ENCODE data around the gene RETSAT.
"Not testable (repeated sequence)": the region's sequence is repeated elsewhere in the genome, so short reads cannot be mapped to it uniquely, and the experiment has no call there.

RETSAT gene

GRCh38 chr2:85357736-85358135, 3.4 kb upstream of the RETSAT start:
- Mint-ChIP-seq H3K27me3 (no peaks in the 10 kb centered on the region), H3K4me1 (peaks cover 42% of the 10 kb centered on the region), H3K9me3 (no peaks in the 10 kb centered on the region), H3K36me3 (peaks cover 37% of the 10 kb centered on the region), H3K4me3 (no peak overlapping the region), H3K27ac (no peak overlapping the region)
- no peak for ATAC-seq

GRCh38 chr2:85356186-85356585, 1.9 kb upstream of the RETSAT start:
- Mint-ChIP-seq H3K4me1 (peaks cover 45% of the 10 kb centered on the region), H3K4me3 (no peak overlapping the region), H3K27me3 (no peaks in the 10 kb centered on the region), H3K27ac (no peak overlapping the region), H3K9me3 (no peaks in the 10 kb centered on the region), H3K36me3 (peaks cover 26% of the 10 kb centered on the region)
- ATAC-seq: no peak

GRCh38 chr2:85355521-85355920, 1.2 kb upstream of the RETSAT start:
- H3K9me3 Mint-ChIP-seq: no peaks in the 10 kb centered on the region
- peaks cover 29% of the 10 kb centered on the region for H3K36me3 Mint-ChIP-seq

GRCh38 chr2:85355073-85355410, 714 bp upstream of the RETSAT start:
- Mint-ChIP-seq H3K4me1 (peaks cover 51% of the 10 kb centered on the region), H3K4me3 (peak overlapping the region; percentile 96), H3K9me3 (no peaks in the 10 kb centered on the region), H3K36me3 (peaks cover 34% of the 10 kb centered on the region), H3K27me3 (no peaks in the 10 kb centered on the region), H3K27ac (peak overlapping the region; percentile 91)
- peak; percentile 10 for ATAC-seq

More at GRCh38 chr2:85355521-85355920, 1.2 kb upstream of the RETSAT start:
- Mint-ChIP-seq H3K27me3 (no peaks in the 10 kb centered on the region), H3K27ac (peak overlapping the region; percentile 91), H3K4me3 (peak overlapping the region; percentile 96), H3K4me1 (peaks cover 48% of the 10 kb centered on the region)
- no peak for ATAC-seq

GRCh38 chr2:85353876-85354285, 447 bp downstream of the RETSAT start:
- Mint-ChIP-seq H3K27ac (peak overlapping the region; percentile 91), H3K36me3 (peaks cover 38% of the 10 kb centered on the region), H3K9me3 (no peaks in the 10 kb centered on the region), H3K4me3 (peak overlapping the region; percentile 96), H3K27me3 (no peaks in the 10 kb centered on the region), H3K4me1 (peaks cover 51% of the 10 kb centered on the region)
- peak; percentile 6 for ATAC-seq

GRCh38 chr2:85347599-85347998, 6.7 kb downstream of the RETSAT start:
- peaks cover 71% of the 10 kb centered on the region for H3K36me3 Mint-ChIP-seq
- H3K27ac Mint-ChIP-seq: no peak overlapping the region
- H3K4me1 Mint-ChIP-seq: peaks cover 8% of the 10 kb centered on the region
- no peak for ATAC-seq
- H3K27me3 Mint-ChIP-seq: no peaks in the 10 kb centered on the region
- no peak overlapping the region for H3K4me3 Mint-ChIP-seq
- H3K9me3 Mint-ChIP-seq: no peaks in the 10 kb centered on the region

- H3K36me3 Mint-ChIP-seq: peaks cover 57% of the 10 kb centered on the region
- no peak for ATAC-seq
- no peaks in the 10 kb centered on the region for H3K27me3 Mint-ChIP-seq
- H3K4me3 Mint-ChIP-seq: no peak overlapping the region
- no peaks in the 10 kb centered on the region for H3K4me1 Mint-ChIP-seq
- no peak overlapping the region for H3K27ac Mint-ChIP-seq
- H3K9me3 Mint-ChIP-seq: no peaks in the 10 kb centered on the region
These were observed 9.9 kb downstream of the RETSAT start for GRCh38 chr2:85344356-85344954.

GRCh38 chr2:85343207-85343895, 11.0 kb downstream of the RETSAT start:
- not testable (repeated sequence) for H3K27ac Mint-ChIP-seq, H3K27me3 Mint-ChIP-seq, H3K4me3 Mint-ChIP-seq, H3K9me3 Mint-ChIP-seq, H3K4me1 Mint-ChIP-seq
- peaks cover 53% of the 10 kb centered on the region for H3K36me3 Mint-ChIP-seq
- ATAC-seq: peak; percentile 61

GRCh38 chr2:85342156-85342555, 12.2 kb downstream of the RETSAT start:
- Mint-ChIP-seq H3K4me3 (no peak overlapping the region), H3K36me3 (peaks cover 44% of the 10 kb centered on the region), H3K4me1 (no peaks in the 10 kb centered on the region), H3K27me3 (no peaks in the 10 kb centered on the region), H3K27ac (no peak overlapping the region), H3K9me3 (no peaks in the 10 kb centered on the region)
- no peak for ATAC-seq

- Mint-ChIP-seq H3K36me3 (peaks cover 38% of the 10 kb centered on the region), H3K9me3 (no peaks in the 10 kb centered on the region), H3K4me3 (no peak overlapping the region), H3K4me1 (no peaks in the 10 kb centered on the region), H3K27me3 (no peaks in the 10 kb centered on the region), H3K27ac (no peak overlapping the region)
- no peak for ATAC-seq
These were observed 12.9 kb downstream of the RETSAT start for GRCh38 chr2:85341269-85342029.

GRCh38 chr2:85340034-85340892, 14.1 kb downstream of the RETSAT start:
- Mint-ChIP-seq H3K27ac (no peak overlapping the region), H3K27me3 (no peaks in the 10 kb centered on the region)

GRCh38 chr2:85334928-85335327, 19.4 kb downstream of the RETSAT start:
- Mint-ChIP-seq H3K4me3 (no peak overlapping the region), H3K27ac (no peak overlapping the region), H3K36me3 (peaks cover 5% of the 10 kb centered on the region), H3K9me3 (no peaks in the 10 kb centered on the region), H3K27me3 (no peaks in the 10 kb centered on the region), H3K4me1 (peaks cover 8% of the 10 kb centered on the region)
- ATAC-seq: no peak

More at GRCh38 chr2:85340034-85340892, 14.1 kb downstream of the RETSAT start:
- no peak for ATAC-seq
- H3K36me3 Mint-ChIP-seq: peaks cover 30% of the 10 kb centered on the region
- no peak overlapping the region for H3K4me3 Mint-ChIP-seq
- H3K4me1 Mint-ChIP-seq: no peaks in the 10 kb centered on the region
- no peaks in the 10 kb centered on the region for H3K9me3 Mint-ChIP-seq

GRCh38 chr2:85333877-85334276, 20.5 kb downstream of the RETSAT start:
- not testable (repeated sequence) for H3K27ac Mint-ChIP-seq, H3K36me3 Mint-ChIP-seq, H3K27me3 Mint-ChIP-seq, H3K4me3 Mint-ChIP-seq, H3K9me3 Mint-ChIP-seq, ATAC-seq
- peaks cover 16% of the 10 kb centered on the region for H3K4me1 Mint-ChIP-seq

GRCh38 chr2:85330839-85331636, 23.3 kb downstream of the RETSAT start:
- Mint-ChIP-seq H3K4me3 (no peak overlapping the region), H3K27ac (no peak overlapping the region), H3K36me3 (peaks cover 21% of the 10 kb centered on the region), H3K4me1 (peaks cover 26% of the 10 kb centered on the region), H3K9me3 (no peaks in the 10 kb centered on the region), H3K27me3 (no peaks in the 10 kb centered on the region)
- no peak for ATAC-seq

Measured in stimulated activated memory B cell treated with anti-CD40 and anti-IgM and Interleukin-4, amounts not matched to agents 10 μg/mL and 1 μg/mL and 100 μg/mL, for 72 hours (primary cell).